Jurkat, Clone E6-1 (cell line): Measurements from ENCODE around the gene HRH2.

ENCODE experiments used
- DNase-seq: peaks from one replicate; pipeline ENCODE4 v3.0.0-alpha.2; 2011; ENCODE audit warnings: low read depth, low spot score
- H3K4me3 ChIP-seq: 2 replicates; pipeline ENCODE4 v1.5.1; 2011; ENCODE audit warnings: mild to moderate bottlenecking, low read length, control low read depth, moderate library complexity

The HRH2 gene

DNA sequence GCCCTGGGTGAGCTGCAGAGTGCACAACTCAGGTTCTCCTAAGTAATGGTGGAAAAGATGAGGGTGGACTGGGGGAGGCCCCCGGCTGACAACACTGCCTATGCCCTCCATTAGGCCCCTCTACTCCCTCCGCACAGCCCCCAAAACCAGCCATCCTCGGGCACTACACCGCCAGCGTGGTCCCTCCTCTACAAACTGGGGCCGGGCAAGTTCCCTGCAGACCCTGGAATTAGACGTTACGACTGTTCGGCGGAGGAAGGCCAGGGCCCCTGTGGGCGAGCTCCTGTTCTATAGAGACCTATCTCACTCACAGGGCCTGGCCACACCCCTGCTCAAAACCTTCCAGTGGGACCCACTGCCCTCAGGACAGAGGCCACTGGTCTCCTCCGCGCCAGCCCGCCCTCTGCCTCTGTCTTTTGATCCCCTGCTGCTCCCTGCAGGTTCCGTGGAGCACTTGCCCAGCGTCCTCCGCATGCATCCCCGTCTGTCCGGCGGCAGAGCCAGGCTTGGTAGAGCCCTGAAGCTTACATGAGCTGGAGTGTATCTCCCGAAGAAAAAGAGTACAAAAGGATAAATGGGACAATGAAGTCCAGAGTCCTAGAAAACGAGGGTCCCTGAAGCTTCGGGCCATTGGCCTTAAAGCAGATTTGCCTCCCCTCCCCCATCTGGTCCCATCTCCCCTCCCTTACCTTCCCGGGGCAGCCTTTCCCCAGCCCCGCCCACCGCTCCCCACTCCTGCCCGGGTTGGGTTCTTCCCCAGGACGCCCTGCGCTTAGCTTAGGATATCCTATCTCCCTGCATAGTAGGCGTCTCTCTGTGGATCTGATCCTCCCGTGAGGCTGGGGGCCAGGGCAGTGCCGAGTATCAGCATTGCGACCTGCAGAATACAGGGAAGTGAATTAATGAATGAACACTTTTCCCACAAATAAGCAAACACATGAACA, 71.3 kb downstream of the HRH2 start:
- DNase-seq = no peak
- no peak overlapping the region for H3K4me3 ChIP-seq

DNA sequence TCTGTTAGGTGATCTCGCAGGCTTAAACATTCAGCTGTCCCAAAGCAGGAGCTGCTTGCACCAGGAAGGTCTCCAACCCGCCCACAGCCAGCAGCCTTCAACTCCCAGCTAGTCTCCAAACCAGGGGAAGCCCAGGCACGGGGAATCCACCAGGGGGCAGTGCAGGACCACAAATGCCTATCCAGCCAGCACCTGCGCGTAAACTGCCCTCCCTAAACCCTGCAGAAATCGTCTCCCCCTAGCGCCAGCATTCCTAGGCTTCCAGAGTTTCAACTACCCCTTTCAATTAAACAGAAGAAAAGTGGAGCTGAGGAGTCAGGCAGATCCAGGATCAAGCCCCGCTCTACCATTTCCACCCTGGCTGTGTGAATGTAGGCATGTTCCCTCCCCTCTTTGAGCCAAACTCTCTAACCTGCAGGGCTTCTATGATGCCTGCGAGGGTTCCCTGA, 72.0 kb downstream of the HRH2 start:
- peak; percentile 82 for DNase-seq
- no peak overlapping the region for H3K4me3 ChIP-seq

DNA sequence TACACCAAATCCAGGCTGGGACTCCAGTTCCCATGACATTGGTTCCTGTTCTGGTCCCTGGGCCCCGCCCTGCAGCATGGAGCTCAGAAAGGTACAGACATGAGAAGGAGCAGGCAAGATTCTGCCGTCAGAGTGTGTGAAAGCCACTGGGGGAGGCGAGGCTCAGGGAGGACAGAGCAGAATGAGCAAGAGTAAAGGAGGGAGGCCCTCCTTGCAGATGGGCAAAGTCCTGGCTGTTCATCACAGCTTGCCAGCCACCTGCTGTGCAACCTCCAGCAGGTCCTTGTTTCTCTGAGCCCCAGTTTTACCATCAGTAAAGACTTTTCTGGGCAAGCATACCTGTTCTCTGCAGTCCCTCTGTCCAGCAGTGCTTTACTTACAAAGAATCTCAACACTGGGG, 73.3 kb downstream of the HRH2 start:
- DNase-seq = no peak
- no peak overlapping the region for H3K4me3 ChIP-seq

- no peak overlapping the region for H3K4me3 ChIP-seq
- no peak for DNase-seq
These were observed 74.0 kb downstream of the HRH2 start for GRCh38 chr5:175731756-175732465.

DNA sequence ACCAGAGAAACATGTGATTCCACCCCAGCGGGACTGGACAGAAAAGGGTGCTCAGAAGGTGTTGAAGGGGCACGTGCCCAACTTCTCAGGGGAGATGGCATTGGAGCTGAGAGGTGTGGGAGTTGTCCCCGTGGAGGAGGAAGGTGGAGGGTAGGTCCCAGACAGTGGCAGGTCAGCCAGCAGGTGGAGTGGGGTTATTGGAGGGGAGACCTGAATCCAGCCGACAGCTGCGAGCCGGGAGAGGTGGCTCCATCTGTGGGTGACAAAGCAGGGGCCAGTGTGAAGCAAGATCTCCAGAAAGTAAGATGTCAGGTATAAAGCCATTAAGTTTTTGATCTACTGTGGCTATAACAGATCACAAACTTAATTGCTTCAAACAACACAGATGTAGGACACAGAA, 75.1 kb downstream of the HRH2 start:
- no peak for DNase-seq
- H3K4me3 ChIP-seq = no peak overlapping the region

GRCh38 chr5:175734016-175734415, 76.1 kb downstream of the HRH2 start:
- no peak overlapping the region for H3K4me3 ChIP-seq
- no peak for DNase-seq

DNA sequence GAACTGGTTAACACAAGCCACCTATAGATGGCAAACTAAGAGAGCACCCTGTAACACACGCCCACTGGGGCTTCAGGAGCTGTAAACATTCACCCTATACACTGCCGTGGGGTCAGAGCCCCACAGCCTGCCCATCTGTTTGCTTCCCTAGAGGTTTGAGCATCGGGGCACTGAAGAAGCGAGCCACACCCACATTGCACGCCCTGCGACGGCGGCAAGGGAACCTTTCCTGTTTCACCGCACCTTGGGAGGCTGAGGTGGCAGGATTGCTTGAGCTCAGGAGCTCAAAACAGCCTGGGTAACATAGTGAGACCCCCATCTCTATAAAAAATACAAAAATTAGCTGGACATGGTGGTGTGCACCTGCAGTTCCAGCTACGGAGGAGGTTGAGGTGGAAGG, 76.6 kb downstream of the HRH2 start:
- no peak overlapping the region for H3K4me3 ChIP-seq
- DNase-seq = no peak

DNA sequence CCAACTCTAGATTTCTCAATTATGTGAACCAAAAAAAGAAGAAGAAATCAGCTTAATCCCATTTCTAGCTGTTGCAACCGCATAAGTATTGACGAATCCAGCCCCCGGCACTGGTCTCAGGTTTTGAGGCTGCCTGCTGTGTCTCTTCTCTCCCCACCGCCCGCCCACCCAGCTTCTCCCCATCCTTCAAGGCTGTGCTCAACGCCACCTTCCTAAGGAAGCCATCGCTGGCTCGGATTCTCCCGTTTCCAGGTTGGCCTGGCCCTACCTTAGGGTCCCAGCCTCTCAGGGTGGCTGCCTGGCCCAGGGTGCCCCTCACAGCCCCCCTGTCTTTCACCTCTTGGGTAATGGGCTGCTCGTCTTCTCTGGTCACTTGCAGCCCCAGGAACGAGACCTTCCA, 77.8 kb downstream of the HRH2 start:
- DNase-seq = no peak
- H3K4me3 ChIP-seq = no peak overlapping the region

- H3K4me3 ChIP-seq = no peak overlapping the region
- DNase-seq = no peak
These were observed 78.8 kb downstream of the HRH2 start for GRCh38 chr5:175736652-175737051.

- no peak for DNase-seq
- no peak overlapping the region for H3K4me3 ChIP-seq
These were observed 79.6 kb downstream of the HRH2 start for GRCh38 chr5:175737481-175737880.

DNA sequence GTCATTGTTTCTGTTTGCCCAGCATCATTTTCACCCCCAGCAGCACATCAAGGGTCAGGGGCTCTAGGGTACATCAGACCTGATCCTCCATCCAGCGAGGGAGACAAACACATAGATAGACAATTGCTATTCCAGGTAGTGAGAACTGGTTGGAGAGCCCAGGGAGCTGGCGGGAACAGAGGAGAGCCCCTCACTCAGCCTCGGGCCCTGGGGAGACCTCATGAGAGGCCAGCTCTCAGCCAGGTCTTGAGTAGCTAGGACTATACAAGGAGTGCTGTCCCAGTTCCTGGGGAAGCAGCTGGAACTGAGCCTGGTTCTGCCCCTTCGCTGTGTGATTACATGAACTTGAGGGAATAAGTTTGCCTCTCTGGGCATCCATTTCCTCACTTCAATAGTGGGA, 80.3 kb downstream of the HRH2 start:
- DNase-seq = no peak
- H3K4me3 ChIP-seq = no peak overlapping the region

DNA sequence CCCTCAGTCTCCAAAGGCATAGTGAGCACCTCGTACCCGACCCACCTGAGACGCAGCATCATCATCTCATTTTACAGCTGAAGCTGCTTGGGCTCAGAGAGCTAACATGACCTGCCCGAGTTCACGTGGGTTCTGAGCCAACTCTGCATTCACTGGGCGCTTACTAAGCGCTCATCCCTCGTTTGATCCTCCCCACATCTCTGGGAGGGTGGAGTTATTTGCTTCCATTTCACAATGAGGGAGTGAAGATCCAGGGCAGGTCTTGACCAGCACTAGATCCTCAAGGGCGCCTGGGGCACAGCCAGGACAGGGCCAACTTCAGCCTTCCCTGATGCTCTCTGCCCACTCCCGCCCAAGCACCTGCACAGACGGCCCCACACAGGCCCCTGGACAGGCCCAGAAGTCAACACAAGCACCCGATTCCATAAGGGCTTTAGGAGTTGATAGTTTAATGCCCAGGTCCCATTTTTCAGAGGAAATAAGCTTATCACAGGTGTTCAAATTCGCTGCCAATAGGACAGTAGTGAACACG, 80.8 kb downstream of the HRH2 start:
- no peak overlapping the region for H3K4me3 ChIP-seq
- no peak for DNase-seq

DNA sequence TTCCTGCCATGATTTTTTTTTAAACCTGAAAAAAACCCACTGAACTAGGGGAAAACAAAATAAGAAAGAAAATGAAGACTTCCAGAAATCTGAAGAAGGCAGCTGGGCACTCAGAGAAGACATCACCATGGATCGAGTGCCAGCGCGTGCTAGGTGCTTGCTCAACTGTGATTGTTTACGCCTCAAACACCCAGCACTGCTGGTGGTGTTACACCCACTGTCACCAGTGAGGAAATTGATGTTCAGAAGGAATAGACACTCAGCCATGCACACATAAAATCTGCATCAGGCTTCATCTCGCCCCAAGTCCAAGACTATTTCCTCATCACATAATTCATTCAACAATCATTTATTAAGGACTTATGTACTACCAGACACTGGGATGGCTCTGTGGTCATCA, 82.1 kb downstream of the HRH2 start:
- no peak for DNase-seq

GRCh38 chr5:175741556-175741955, 83.7 kb downstream of the HRH2 start:
- H3K4me3 ChIP-seq = no peak overlapping the region
- no peak for DNase-seq

More for the DNA sequence above, 82.1 kb downstream of the HRH2 start:
- no peak overlapping the region for H3K4me3 ChIP-seq

- peak; percentile 32 for DNase-seq
These were observed 84.6 kb downstream of the HRH2 start for GRCh38 chr5:175742290-175742994.

GRCh38 chr5:175743676-175744210, 85.9 kb downstream of the HRH2 start:
- H3K4me3 ChIP-seq = no peak overlapping the region
- DNase-seq = no peak

More at GRCh38 chr5:175742290-175742994, 84.6 kb downstream of the HRH2 start:
- H3K4me3 ChIP-seq = no peak overlapping the region

DNA sequence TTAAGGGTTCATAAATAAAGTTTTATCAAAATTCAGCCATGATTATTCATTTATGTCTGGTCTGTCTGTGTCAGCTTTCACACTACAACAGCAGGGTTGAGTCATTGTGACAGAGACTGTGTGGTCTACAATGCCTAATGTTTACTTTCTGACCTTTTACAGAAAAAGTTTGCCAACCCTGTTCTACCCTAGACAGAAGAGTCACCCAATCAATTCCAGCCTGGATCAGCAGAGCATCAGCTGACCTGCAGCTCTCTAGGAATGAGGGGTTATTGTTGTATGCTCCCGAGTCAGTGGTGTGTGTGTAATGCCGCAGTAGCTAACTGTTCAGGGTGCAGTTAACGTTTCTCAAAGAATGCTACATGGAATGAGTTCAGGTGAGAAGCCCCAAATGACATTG, 87.3 kb downstream of the HRH2 start:
- DNase-seq = no peak
- no peak overlapping the region for H3K4me3 ChIP-seq

DNA sequence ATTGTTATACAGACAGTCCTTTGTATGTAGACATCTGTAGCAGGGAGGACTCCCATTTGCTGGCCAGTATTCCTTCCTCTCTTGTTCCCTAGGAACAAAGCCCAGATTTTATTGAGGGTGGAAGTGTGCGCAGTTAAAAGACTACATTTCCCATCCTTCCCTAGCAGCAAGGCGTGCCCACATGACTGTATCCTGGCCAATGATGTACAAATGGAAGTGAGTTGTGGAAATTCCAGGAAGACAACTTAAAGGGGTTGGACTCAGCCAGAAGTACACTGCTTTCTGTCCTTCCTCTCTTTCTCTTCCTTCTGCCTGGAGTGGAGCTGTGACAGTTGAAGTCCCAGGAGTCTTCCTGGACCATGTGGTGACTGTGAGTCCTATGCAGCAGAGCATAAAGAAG, 89.0 kb downstream of the HRH2 start:
- no peak overlapping the region for H3K4me3 ChIP-seq
- DNase-seq = no peak

DNA sequence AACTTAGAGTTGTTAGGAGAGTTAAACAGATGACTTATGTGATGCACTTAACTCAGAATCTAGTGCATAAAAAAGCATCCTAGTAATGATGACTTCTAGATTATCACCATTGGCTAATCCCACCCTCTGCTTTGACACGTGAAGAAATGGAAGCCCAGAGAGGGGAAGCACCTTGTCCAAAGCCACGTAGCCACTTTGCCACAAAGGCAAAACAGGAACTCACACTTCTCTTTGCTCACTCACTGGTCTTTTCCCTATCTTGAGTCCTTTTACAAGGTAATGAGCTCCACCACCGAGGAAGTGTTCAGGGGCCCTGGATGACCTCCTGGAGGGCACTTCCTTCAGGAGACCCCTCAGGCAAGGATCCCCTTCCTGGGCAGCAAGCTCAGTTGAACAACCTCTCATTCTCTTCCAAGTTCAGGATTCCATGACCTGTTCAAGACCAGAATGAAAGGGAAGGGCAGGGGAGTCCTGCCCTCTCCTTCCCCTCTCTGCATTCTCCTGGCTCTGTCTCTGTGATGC, 89.7 kb downstream of the HRH2 start:
- H3K4me3 ChIP-seq = no peak overlapping the region
- DNase-seq = no peak
